C4-2B (cell line): Measurements from ENCODE around the gene PRR13.

Experiments used
- ZFX ChIP-seq: fragments of 450-650 bp; IDR thresholded peaks from 2 replicates; pipeline ENCODE4 v1.6.1; 2017
- TF ChIP-seq, protein P1 (sequence below): fragments of 450-650 bp; conservative IDR thresholded peaks from 2 replicates; pipeline ENCODE4 v1.5.1; 2017; ENCODE audit warnings: mild to moderate bottlenecking

DNA sequence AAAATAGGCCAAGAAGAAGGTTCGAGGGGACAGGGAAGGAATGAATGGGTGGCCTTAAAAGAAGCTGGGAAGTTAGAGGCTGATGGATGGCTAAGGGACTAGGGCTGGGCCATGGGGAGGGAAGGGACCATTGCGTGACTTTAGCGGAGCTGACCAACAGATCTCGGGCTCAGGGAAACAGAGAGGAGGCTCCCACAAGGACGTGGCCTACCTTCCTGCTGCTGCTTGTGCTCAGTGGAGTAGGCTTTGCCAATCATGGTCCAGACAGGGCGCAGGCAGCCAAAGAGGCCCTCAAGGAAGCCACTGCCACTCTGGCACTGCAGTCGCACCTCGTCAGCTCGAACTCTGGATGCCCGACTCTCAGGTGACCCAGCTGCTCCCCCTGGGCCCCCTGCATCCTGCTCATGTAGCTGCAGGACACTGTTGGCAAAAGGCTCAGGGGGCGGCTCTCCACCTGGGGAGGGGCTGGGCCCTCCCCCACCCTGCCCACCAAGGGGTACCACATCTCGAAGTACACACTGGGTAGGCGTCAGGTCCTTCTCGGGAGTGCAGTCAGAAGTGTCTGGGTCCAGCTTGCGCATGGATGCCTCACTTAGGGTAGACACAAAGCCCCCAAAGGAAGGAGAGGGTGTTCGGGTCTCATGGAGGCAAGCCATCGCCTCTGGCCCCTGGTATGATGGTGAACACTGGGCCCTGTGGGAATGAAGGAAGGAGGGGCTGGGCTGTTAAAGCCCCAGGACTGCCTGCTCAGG, 45.4 kb downstream of the PRR13 start:
- TF ChIP-seq, protein P1, sequence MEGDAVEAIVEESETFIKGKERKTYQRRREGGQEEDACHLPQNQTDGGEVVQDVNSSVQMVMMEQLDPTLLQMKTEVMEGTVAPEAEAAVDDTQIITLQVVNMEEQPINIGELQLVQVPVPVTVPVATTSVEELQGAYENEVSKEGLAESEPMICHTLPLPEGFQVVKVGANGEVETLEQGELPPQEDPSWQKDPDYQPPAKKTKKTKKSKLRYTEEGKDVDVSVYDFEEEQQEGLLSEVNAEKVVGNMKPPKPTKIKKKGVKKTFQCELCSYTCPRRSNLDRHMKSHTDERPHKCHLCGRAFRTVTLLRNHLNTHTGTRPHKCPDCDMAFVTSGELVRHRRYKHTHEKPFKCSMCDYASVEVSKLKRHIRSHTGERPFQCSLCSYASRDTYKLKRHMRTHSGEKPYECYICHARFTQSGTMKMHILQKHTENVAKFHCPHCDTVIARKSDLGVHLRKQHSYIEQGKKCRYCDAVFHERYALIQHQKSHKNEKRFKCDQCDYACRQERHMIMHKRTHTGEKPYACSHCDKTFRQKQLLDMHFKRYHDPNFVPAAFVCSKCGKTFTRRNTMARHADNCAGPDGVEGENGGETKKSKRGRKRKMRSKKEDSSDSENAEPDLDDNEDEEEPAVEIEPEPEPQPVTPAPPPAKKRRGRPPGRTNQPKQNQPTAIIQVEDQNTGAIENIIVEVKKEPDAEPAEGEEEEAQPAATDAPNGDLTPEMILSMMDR, result no peak
- no peak for TF ChIP-seq ZFX
